ENCODE measurements around the gene WFDC11. TPM values are rescaled to one million over a fixed set of nuclear protein-coding genes. Genes with fewer than 3 reads are reported as not detected.
"Not testable (repeated sequence)": the region's sequence is repeated elsewhere in the genome, so short reads cannot be mapped to it uniquely, and the experiment has no call there.

The WFDC11 gene
- not detected in 3 replicates for total RNA-seq

DNA sequence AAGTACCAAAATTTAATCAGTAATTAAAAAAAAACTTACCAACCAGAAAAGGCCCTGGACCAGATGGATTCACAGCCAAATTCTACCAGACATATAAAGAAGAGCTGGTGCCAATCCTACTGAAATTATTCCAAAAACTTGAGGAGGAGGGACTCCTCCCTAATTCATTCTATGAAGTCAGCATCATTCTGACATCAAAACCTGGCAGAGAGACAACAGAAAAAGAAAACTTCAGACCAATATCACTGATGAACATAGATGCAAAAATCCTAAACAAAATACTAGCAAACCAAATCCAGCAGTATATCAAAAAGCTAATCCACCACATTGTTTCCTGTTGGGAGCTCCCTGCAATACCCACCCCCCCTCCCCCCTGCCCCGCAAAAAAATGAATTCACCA is at the start of gene WFDC11:
Gene WFDC11, minus strand, starts transcription at position 101 of the 400 bp plus-strand sequence. CDS start 19,639 bp downstream, outside the sequence.
- Mint-ChIP-seq H3K27ac (no peak within 1 kb of the TSS), H3K9me3 (peaks cover 11% of the 10 kb centered on the region), H3K27me3 (ENCODE audit: low read depth) (peaks cover 2% of the 10 kb centered on the region), H3K4me3 (no peak within 1 kb of the TSS), H3K4me1 (no peaks in the 10 kb centered on the region), H3K36me3 (no peaks in the 10 kb centered on the region)
- no peak for DNase-seq (ENCODE audit: low spot score in 2 of 2, unreplicated experiment in 2 of 2)
- TF ChIP-seq, protein P1, sequence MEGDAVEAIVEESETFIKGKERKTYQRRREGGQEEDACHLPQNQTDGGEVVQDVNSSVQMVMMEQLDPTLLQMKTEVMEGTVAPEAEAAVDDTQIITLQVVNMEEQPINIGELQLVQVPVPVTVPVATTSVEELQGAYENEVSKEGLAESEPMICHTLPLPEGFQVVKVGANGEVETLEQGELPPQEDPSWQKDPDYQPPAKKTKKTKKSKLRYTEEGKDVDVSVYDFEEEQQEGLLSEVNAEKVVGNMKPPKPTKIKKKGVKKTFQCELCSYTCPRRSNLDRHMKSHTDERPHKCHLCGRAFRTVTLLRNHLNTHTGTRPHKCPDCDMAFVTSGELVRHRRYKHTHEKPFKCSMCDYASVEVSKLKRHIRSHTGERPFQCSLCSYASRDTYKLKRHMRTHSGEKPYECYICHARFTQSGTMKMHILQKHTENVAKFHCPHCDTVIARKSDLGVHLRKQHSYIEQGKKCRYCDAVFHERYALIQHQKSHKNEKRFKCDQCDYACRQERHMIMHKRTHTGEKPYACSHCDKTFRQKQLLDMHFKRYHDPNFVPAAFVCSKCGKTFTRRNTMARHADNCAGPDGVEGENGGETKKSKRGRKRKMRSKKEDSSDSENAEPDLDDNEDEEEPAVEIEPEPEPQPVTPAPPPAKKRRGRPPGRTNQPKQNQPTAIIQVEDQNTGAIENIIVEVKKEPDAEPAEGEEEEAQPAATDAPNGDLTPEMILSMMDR (IDR thresholded peaks at IDR 0.05; ENCODE audit: unreplicated experiment) = no peak

DNA sequence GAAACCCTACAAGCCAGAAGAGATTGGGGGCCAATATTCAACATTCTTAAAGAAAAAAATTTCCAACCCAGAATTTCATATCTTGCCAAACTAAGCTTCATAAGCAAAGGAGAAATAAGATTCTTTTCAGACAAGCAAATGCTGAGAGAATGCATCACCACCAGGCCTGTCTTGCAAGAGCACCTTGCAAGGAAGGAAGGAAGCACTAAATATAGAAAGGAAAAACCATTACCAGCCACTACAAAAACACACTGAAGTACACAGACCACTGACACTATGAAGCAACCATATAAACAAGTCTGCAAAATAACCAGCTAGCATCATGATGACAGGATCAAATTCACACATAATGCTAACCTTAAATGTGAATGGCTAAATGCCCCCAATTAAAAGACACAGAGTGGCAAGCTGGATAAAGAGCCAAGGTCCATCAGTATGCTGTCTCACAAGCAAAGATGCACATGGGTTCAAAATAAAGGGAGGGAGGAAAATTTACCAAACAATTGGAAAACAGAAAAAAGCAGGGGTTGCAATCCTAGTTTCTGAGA is 46.2 kb upstream of the WFDC11 start:
- Mint-ChIP-seq H3K9me3 (peaks cover 31% of the 10 kb centered on the region), H3K27me3 (ENCODE audit: low read depth) (peaks cover 28% of the 10 kb centered on the region)
- H3K27ac Mint-ChIP-seq; H3K4me1 Mint-ChIP-seq; H3K4me3 Mint-ChIP-seq; H3K36me3 Mint-ChIP-seq; DNase-seq (ENCODE audit: low spot score in 2 of 2, unreplicated experiment in 2 of 2): not testable (repeated sequence)

DNA sequence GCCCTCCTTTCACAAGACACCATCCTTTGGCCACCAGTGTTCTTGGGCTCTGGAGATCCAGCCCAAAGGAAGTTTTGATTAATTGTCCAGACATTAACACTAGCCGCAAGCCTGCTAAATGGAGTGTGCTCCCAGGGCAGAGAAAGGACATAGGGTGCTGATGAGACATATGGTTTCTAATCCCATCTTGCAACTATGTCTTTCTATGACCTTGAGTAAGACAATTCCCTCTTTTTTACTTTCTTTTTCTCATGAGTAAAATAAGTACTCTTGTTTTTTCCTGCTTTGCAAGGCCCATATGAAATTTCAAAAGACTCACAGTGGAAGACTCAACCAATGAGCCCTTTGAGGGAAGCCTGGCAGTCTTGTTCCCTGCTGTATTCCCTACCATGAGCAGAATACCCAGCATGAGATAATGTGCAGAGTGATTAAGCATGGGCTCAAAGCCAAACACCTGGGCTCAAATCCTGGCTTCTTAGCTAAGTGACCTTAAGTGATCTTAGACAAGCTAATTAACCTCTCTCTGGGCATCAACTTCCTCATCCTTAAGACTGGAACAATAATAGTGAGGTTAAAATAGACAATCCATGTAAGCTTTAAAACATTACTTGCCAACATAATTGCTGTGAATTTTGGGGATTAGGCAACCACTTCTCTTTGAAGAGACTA is 35.1 kb upstream of the WFDC11 start, which contains the start of gene WFDC10B:
Gene WFDC10B, minus strand, starts transcription at position 51 of the 669 bp plus-strand sequence. CDS start 19,027 bp downstream, outside the sequence.
- Mint-ChIP-seq H3K36me3 (no peaks in the 10 kb centered on the region), H3K9me3 (no peaks in the 10 kb centered on the region), H3K27ac (no peak within 1 kb of the TSS), H3K27me3 (ENCODE audit: low read depth) (peaks cover 10% of the 10 kb centered on the region), H3K4me3 (no peak within 1 kb of the TSS), H3K4me1 (no peaks in the 10 kb centered on the region)
- TF ChIP-seq, protein P1 (IDR thresholded peaks at IDR 0.05; ENCODE audit: unreplicated experiment) = no peak
- no peak for DNase-seq (ENCODE audit: low spot score in 2 of 2, unreplicated experiment in 2 of 2)

DNA sequence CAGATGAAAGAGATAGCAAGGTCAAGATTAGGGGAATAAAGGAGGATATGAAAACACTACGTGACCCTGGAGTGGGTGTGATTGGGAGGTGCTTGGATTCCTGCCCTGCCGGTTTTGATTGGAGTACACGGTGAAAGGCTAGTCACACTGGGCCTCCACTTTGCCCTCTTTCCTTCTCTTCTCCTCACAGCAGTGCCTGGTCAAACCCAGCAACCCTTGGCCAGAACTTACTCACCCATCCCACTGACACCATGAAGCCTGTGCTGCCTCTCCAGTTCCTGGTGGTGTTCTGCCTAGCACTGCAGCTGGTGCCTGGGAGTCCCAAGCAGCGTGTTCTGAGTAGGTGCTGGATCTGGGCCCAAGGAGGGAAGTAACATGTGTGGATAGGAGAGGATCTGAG is 31.8 kb upstream of the WFDC11 start, which contains the start of gene WFDC13:
Gene WFDC13, plus strand, starts transcription at position 166 of the 400 bp plus-strand sequence. Its CDS starts 86 bp downstream, at position 252.
- H3K4me3 Mint-ChIP-seq = no peak within 1 kb of the TSS
- H3K4me1 Mint-ChIP-seq = no peaks in the 10 kb centered on the region
- H3K36me3 Mint-ChIP-seq = no peaks in the 10 kb centered on the region
- H3K27ac Mint-ChIP-seq = no peak within 1 kb of the TSS
- TF ChIP-seq, protein P1 (IDR thresholded peaks at IDR 0.05; ENCODE audit: unreplicated experiment) = no peak
- no peaks in the 10 kb centered on the region for H3K9me3 Mint-ChIP-seq
- no peak for DNase-seq (ENCODE audit: low spot score in 2 of 2, unreplicated experiment in 2 of 2)
- H3K27me3 Mint-ChIP-seq (ENCODE audit: low read depth) = peaks cover 10% of the 10 kb centered on the region

DNA sequence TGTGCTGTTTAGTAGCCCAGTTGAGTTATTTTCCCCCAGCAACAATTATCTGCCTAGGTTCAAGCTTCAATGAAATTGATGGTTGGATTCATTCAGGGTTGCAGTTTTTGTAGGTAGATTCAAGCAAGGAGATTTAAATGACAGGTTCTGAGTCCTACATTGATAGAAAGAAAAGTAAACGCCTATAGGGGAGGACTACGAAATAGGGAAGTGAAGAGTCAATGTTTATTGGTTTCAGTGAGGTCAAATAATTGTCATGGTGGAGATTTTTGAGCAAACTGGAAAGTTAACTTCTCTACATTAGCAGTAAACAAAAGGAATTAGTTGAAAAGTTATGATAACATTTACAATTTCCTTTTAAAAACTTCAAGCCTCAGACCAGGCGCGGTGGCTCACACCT is 31.1 kb upstream of the WFDC11 start:
- Mint-ChIP-seq H3K27ac (no peak overlapping the region), H3K4me3 (no peak overlapping the region), H3K36me3 (no peaks in the 10 kb centered on the region), H3K27me3 (ENCODE audit: low read depth) (peaks cover 10% of the 10 kb centered on the region), H3K4me1 (no peaks in the 10 kb centered on the region), H3K9me3 (no peaks in the 10 kb centered on the region)
- DNase-seq (ENCODE audit: low spot score in 2 of 2, unreplicated experiment in 2 of 2) = no peak
- TF ChIP-seq, protein P1 (IDR thresholded peaks at IDR 0.05; ENCODE audit: unreplicated experiment) = no peak

DNA sequence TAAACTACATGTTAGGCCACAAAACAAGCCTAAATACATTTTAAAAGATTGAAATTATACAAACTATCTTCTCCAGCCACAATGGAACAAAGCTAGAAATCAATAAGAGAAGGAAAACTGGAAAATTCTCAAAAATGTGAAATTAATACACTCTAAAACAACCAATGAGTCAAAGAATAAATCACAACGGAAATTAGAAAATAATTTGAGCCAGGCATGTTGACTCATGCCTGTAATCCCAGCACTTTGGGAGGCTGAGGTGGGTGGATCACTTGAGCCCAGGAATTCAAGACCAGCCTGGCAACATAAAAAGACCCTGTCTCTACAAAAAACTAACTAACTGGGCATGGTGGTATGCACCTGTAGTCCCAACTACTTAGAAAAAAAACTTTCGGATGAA is 25.5 kb upstream of the WFDC11 start:
- Mint-ChIP-seq H3K27ac (no peak overlapping the region), H3K36me3 (no peaks in the 10 kb centered on the region), H3K4me3 (no peak overlapping the region), H3K27me3 (ENCODE audit: low read depth) (no peaks in the 10 kb centered on the region), H3K9me3 (peaks cover 14% of the 10 kb centered on the region), H3K4me1 (no peaks in the 10 kb centered on the region)
- TF ChIP-seq, protein P1 (IDR thresholded peaks at IDR 0.05; ENCODE audit: unreplicated experiment) = no peak
- DNase-seq (ENCODE audit: low spot score in 2 of 2, unreplicated experiment in 2 of 2) = no peak

DNA sequence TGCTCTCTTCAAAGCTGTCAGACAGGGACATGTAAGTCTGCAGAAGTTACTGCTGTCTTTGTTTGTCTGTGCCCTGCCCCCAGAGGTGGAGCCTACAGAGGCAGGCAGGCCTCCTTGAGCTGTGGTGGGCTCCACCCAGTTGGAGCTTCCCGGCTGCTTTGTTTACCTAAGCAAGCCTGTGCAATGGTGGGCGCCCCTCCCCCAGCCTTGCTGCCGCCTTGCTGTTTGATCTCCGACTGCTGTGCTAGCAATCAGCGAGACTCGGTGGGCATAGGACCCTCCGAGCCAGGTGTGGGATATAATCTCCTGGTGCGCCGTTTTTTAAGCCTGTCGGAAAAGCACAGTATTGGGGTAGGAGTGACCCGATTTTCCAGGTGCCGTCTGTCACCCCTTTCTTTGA is 23.3 kb upstream of the WFDC11 start:
- H3K36me3 Mint-ChIP-seq; H3K27me3 Mint-ChIP-seq (ENCODE audit: low read depth); H3K27ac Mint-ChIP-seq; H3K4me1 Mint-ChIP-seq; H3K4me3 Mint-ChIP-seq; DNase-seq (ENCODE audit: low spot score in 2 of 2, unreplicated experiment in 2 of 2): not testable (repeated sequence)
- H3K9me3 Mint-ChIP-seq = peaks cover 14% of the 10 kb centered on the region

Measured in mesothelial cell of epicardium (in vitro differentiated cells).